B cell (primary cell): ENCODE results near the gene HPDL. TPM values are rescaled to one million over a fixed set of nuclear protein-coding genes. Genes with fewer than 3 reads are reported as not detected.

ENCODE experiments used
- polyA plus RNA-seq: library from polyadenylated mRNA; depleted of rRNA; stranded (reverse); fragments of >200 nt; gene quantifications from 2 replicates; pipeline ENCODE4 v1.2.3, GENCODE V29; 2012
- total RNA-seq, 2 donors: library from RNA; stranded (reverse); fragments of 120-200 nt in 1 of 2; gene quantifications; 1 replicate in 1 of 2; 2 replicates in 1 of 2; pipeline versions ENCODE4 v1.2.3 to v1.2.4, GENCODE V29; 2013 to 2022

HPDL gene
- total and polyA plus RNA-seq, 2 donors (not counting 1 experiment from before 2014, with no cell fraction given): 0.67 to 0.79 TPM

Other genes with a start within 250 kb of the HPDL start
- 0.85 and 1.7 TPM in 2 replicates for gene ZSWIM5, start 120.3 kb upstream of the HPDL start, total RNA-seq
- 0.23 and 0.36 TPM in 2 replicates for gene ZSWIM5, start 120.3 kb upstream of the HPDL start, polyA plus RNA-seq
- 21.9 and 24.7 TPM in 2 replicates for gene TOE1, start 13.3 kb downstream of the HPDL start, total RNA-seq
- 28.6 and 55.8 TPM in 2 replicates for gene TOE1, start 13.3 kb downstream of the HPDL start, polyA plus RNA-seq
- gene MUTYH, start 13.5 kb downstream of the HPDL start, total RNA-seq: 68.1 and 68.5 TPM in 2 replicates
- gene MUTYH, start 13.5 kb downstream of the HPDL start, polyA plus RNA-seq: 59.6 and 65.0 TPM in 2 replicates
- 26.2 and 27.0 TPM in 2 replicates for gene TESK2, start 164.3 kb downstream of the HPDL start, total RNA-seq
- gene TESK2, start 164.3 kb downstream of the HPDL start, polyA plus RNA-seq: 21.7 and 23.9 TPM in 2 replicates
- gene CCDC163, start 173.2 kb downstream of the HPDL start, total RNA-seq: 2.2 and 2.3 TPM in 2 replicates
- gene CCDC163, start 173.2 kb downstream of the HPDL start, polyA plus RNA-seq: 1.5 and 22.5 TPM in 2 replicates
- gene MMACHC, start 173.4 kb downstream of the HPDL start, total RNA-seq: 2.8 and 3.6 TPM in 2 replicates
- gene MMACHC, start 173.4 kb downstream of the HPDL start, polyA plus RNA-seq: 0.46 and 1.3 TPM in 2 replicates
- 96.5 and 104 TPM in 2 replicates for gene PRDX1, start 195.0 kb downstream of the HPDL start, total RNA-seq
- 51.3 and 56.4 TPM in 2 replicates for gene PRDX1, start 195.0 kb downstream of the HPDL start, polyA plus RNA-seq
- gene AKR1A1, start 223.9 kb downstream of the HPDL start, total RNA-seq: 101 and 145 TPM in 2 replicates
- 143 and 163 TPM in 2 replicates for gene AKR1A1, start 223.9 kb downstream of the HPDL start, polyA plus RNA-seq